ENCODE data around the gene NPAT.

DNA sequence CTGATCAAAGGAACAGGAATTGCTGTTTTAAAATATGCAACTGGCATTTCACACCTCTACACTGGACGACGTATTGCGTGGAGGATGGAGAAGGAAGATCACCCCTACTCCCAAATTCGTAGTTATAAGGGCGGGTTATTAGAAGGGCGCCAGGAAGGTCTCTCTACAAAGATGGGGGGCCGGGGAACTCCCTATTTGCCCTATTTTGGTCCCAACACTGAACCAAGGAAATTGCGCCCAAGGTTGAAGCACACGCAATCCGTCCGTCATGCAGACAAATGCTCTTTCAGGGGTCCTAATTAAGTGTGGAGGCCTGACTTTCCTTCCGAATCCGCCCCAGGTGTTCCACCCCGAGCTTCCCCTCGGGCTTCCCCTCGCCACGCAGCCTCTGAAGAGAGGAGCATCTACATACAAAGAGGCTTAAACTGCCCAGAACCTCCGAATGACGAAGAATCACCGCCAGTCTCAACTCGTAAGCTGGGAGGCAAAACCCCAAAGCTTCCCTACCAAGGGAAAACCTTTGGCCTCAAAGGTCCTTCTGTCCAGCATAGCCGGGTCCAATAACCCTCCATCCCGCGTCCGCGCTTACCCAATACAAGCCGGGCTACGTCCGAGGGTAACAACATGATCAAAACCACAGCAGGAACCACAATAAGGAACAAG lies 396 bp downstream of the NPAT start:
- TF ChIP-seq, protein P1, sequence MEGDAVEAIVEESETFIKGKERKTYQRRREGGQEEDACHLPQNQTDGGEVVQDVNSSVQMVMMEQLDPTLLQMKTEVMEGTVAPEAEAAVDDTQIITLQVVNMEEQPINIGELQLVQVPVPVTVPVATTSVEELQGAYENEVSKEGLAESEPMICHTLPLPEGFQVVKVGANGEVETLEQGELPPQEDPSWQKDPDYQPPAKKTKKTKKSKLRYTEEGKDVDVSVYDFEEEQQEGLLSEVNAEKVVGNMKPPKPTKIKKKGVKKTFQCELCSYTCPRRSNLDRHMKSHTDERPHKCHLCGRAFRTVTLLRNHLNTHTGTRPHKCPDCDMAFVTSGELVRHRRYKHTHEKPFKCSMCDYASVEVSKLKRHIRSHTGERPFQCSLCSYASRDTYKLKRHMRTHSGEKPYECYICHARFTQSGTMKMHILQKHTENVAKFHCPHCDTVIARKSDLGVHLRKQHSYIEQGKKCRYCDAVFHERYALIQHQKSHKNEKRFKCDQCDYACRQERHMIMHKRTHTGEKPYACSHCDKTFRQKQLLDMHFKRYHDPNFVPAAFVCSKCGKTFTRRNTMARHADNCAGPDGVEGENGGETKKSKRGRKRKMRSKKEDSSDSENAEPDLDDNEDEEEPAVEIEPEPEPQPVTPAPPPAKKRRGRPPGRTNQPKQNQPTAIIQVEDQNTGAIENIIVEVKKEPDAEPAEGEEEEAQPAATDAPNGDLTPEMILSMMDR (IDR thresholded peaks at IDR 0.05) = no peak
- no peak for TF ChIP-seq POLR2A (IDR thresholded peaks at IDR 0.05)

All from gastroesophageal sphincter (tissue), 3 donors.